HT-29 (cell line): Measurements from ENCODE around the gene ST3GAL4. TPM values are rescaled to one million over a fixed set of nuclear protein-coding genes. Genes with fewer than 3 reads are reported as not detected.
A peak's percentile ranks its signal among the peaks of the same experiment; 100 is the strongest.

Experiments used
- DNase-seq: peaks from one replicate; pipeline ENCODE4 v3.0.0-alpha.2; 2015; ENCODE audit warnings: low spot score
- total RNA-seq: library from RNA; depleted of rRNA; stranded (reverse); fragments of >200 nt; shearing (Covaris generic); gene quantifications from 2 replicates; pipeline ENCODE4 v1.2.3, GENCODE V29; 2014

ST3GAL4 gene
- total RNA-seq, 1 experiment from 2014 or later: 158 TPM

- peak; percentile 98 for DNase-seq
Measured at GRCh38 chr11:126405374-126405773, 49.9 kb downstream of the ST3GAL4 start.

- peak; percentile 83 for DNase-seq
Measured at GRCh38 chr11:126405906-126406305, 50.4 kb downstream of the ST3GAL4 start.

GRCh38 chr11:126406368-126406767 lies 50.9 kb downstream of the ST3GAL4 start:
- no peak for DNase-seq

- no peak for DNase-seq
Measured at GRCh38 chr11:126407101-126407521, 51.6 kb downstream of the ST3GAL4 start.

DNA sequence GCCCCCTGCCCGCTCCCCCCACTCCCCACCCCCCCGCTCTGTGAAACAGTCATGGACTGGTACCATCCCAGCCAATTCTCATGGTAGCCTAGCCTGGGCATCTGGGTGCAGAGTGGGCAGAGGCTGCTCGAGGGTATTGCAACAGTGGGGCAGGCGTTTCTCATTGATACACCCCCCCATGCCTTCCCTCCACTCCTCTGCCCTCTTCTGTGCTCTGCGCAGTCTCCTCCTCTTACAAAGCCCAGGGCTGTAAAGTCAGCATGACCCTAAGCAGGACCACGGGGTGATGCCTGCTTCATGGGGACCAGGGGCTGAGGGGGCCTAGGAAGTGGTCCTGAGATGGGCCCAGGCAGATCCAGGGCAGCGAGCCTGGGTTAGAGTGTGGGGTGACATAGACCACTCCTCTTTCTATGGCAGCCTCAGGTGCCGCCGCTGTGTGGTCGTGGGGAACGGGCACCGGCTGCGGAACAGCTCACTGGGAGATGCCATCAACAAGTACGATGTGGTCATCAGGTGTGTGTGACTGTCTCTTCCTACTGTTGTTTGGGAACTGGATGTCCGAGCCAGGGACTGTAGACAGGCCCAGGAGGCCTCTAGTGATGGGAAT lies 52.3 kb downstream of the ST3GAL4 start:
- DNase-seq: no peak

DNA sequence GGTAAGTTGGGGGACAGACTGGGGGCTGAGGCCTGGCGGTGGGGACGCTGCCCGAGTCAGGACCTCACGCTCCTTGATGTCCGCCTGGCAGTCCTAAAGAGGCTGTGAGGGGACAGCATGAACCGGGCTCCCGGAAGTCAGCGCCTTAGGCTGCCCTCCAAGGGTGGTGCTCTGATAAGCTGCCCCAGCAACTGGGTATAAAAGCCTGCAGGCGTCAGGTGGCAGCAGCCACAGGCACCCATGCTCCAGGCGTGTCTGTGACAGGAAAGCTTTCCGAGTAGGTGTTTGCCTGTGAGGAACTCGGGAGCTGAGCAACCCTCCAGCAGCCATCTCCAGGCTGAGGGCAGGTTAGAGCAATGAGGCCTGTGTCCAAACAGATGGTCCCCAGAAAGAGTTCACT lies 53.0 kb downstream of the ST3GAL4 start:
- DNase-seq: no peak

DNA sequence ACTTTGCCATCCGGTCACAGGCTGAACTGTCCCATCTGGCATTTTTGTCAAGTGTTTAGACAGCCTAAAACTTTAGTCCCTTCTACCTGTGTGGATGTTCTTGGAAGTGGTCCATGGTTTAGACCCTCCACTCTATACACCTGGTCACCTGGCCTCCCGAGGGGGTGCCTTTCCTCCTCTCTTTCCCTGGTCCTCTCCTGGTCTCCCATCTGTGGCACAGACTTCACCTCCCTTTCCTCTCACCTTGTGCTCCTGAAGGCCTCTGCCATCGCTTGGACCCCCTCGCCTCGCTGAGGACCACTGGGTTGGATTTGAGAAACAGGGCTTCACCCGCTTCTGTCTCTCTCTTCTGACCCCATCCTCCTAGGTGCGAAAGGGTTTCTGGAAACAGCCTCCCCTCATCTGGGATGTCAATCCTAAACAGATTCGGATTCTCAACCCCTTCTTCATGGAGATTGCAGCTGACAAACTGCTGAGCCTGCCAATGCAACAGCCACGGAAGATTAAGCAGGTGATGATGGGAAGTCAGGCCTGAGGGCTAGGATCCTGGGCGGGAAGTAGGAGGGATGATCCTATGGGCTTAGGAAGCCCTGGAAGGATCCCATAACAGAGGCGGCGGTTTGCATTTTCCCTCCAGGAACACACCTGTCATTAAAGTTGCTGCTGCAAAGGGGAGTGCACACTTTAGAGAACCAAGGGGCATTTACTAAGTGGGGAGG lies 53.6 kb downstream of the ST3GAL4 start:
- DNase-seq: no peak

GRCh38 chr11:126409620-126409985 lies 54.1 kb downstream of the ST3GAL4 start:
- no peak for DNase-seq

- no peak for DNase-seq
Measured at GRCh38 chr11:126410649-126411048, 55.2 kb downstream of the ST3GAL4 start.

DNA sequence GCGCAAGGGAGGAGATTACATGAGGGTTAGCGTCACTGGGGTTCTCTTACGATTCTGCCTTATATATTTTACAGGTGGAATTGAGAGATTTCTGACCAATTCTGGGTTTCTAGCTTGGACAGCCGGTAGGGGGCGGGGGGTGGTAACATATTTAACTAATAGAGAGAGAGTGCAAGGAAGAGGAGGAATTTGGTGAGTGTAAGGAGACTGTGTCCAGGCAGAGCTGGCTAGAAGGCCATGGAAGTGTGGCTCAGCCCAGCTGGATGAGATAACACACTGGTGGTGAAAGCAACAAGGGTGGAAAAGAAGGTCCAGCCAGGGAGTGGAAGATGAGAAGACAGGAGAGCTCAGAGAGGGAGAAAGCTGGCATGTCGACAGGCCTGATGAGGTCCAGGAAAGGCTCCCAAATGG lies 56.5 kb downstream of the ST3GAL4 start:
- no peak for DNase-seq

DNA sequence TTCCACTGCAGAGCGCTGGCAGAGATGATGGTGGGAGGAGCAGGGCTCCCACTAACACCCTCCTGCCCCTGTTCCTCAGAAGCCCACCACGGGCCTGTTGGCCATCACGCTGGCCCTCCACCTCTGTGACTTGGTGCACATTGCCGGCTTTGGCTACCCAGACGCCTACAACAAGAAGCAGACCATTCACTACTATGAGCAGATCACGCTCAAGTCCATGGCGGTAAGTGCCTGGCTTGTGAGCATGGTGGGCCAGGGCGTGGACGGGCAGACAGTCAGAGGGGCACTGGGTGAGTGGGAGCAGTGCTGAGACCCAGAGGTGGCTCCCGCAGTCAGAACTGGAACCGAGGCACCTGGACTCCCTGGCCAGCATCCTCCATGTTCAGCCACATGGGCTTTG lies 57.9 kb downstream of the ST3GAL4 start:
- DNase-seq: no peak

DNA sequence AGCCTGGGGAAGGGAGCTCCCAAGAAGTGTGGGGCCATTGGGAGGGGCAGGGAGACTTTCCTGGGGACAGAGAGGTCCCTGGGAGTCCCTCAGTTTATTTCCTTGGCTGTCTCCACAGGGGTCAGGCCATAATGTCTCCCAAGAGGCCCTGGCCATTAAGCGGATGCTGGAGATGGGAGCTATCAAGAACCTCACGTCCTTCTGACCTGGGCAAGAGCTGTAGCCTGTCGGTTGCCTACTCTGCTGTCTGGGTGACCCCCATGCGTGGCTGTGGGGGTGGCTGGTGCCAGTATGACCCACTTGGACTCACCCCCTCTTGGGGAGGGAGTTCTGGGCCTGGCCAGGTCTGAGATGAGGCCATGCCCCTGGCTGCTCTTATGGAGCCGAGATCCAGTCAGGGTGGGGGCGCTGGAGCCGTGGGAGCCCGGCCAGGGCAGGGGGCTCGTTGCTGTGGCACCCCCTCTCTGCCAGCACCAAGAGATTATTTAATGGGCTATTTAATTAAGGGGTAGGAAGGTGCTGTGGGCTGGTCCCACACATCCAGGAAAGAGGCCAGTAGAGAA lies 58.4 kb downstream of the ST3GAL4 start:
- no peak for DNase-seq

DNA sequence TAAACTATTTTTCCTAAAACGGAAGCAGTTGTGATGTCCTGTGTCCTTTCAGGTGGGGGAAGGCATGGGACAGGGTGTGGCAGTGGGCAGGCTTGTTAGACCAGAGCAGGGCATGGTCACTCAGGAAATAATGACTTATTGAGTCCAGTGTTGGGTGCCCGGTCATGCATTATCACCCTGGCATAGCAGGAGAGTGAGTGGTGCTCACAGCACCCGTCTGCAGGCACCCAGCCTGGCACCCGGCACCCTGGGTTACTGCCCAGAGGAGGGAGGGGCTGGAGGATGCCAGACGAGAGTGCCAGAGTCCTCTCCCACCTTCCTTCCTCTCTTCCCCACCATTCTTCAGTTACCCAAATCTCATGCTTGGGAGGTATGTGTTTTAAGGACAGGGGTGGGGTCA lies 59.1 kb downstream of the ST3GAL4 start:
- no peak for DNase-seq

- DNase-seq: no peak
Measured at GRCh38 chr11:126415128-126415527, 59.6 kb downstream of the ST3GAL4 start.

DNA sequence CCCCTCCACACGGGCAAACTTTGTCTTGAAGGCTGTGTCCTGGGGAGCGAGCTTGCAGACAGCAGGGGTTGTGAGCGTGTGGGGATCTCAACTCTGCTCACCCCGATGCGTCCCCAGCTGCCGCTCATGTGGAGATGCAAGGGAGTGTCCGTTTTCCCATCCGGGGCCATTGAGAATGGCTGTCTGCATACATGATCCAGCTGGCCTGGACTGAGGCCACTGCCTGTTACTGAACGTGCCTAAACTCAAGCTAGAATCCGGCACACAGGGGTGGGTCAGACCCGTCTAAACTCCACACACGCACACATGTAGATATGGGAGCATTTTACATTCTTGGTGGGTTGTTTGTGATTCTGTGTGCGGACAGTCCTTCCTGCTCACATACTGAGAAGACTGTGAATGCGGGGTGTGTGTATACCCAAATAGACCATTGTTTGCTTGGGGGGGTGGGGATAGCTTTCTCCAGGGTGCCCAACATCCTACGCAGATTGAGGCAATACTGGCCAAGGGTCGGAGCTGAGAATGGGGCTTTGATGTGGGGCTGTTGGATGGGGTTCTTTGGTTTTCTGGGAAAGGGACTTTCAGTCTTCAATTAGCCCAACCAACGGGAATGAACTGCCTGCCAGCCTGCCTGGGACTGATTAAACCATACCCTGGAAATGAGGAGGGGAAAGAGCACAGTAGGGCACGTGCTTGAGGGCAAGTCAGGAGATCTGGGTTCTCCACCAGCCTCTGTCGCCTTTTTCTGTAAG lies 60.4 kb downstream of the ST3GAL4 start:
- DNase-seq: no peak

DNA sequence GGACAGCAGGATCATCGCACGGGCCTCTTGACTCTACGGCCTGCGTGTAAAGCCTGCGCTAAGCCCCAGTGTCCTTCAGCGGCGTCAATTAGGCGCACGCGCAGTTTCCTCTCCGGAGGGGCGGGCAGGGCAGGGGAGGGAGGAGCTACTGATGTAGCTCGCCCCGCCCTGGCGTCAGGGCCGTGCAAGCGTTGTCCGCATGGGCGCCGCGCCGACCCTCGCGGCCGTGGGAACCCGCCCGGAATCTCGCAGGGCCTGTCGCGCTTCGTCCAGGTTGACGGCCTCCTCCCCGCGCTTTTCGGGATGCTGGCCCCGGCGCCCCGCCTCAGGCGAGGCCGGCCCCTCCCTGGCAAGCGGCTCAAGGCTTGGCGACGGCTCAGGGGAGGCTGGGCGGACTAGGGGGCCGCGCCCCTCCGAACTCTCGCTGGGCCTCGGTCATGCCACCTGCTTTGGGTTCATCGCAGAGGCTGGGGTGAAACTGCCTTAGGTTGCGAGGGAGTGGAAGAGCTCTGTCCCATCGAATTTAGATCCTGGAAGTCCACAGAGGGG lies 61.1 kb downstream of the ST3GAL4 start:
- DNase-seq: peak; percentile 73

DNA sequence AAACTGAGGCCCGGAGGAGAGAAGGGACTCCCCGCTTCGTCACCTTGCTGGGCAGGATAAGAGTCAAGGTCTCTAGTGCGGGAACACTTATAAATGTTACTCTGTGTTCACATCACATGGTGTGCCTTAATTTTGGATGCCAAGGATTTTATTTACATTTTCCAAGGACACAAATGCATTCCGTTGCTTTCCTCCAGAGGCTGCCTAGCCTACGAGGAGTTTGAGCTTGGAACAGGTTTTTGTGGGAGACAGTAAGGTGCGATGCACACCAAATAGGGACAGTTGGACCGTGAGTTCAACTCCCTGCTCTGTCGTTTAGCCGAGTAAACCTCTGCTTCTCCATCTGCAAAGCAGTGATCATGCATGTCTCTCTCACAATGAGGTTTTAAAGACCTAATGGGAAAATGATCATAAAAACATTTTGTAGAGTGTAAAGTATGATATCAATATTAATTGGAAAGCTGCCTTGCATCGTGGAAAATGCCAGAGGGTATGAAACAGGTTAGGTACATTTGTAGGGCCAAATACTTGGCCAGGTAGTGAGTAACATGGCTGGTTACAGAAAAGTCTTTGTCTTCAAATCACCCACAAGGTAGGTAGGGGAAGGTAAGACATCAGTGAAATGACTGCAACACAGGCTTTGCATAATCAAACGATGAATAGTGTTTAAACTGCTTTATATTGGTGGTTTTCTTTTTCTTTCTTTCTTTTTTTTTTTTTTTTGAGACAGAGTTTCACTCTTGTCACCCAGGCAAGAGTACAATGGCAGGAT lies 61.8 kb downstream of the ST3GAL4 start:
- no peak for DNase-seq

DNA sequence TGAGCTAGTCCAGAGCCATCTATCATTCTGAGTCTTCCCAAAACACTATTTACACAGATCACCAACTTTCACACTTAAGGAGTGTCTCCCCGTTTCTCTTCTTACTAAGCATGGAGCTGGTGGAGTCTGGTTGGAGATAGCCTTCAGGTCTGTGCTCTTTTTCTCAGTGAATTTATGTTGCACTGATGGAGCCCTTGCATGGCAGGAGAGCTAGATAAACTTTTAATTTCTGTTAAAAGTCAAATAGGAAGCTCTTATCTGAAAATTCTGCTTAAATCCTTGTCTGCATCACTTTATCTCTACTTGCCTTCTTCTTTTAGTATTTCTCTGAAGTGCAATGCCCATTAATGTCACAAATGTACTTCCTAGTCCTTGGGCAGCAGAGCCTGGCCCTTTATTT lies 63.4 kb downstream of the ST3GAL4 start:
- no peak for DNase-seq

- DNase-seq: no peak
Measured at GRCh38 chr11:126419801-126420697, 64.6 kb downstream of the ST3GAL4 start.

DNA sequence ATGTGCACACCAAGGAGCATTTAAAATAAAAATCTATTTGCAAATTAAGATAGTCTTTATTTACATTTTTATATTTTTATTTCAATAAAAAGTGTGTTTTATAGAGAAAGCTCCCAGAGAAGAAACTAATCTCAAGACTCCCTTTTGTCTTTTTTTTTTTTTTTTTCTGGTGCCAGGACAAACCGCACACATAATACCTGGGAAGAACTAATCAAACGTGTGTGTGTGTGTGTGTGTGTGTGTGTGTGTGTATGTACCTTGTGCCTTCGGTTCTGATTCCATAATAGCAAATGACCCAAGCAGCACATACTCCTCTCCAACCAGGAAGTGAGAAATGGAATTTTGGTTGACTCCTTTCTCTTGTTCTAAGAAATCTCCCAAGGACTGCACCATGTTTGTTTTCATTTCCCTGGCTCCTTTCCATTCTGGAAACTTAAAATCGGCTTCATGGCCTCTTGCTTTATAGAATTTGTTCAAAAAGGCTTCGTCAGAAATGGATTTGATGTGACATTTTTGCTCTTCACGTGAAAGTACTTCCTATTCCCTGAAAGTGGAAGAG lies 65.3 kb downstream of the ST3GAL4 start:
- no peak for DNase-seq
